GM12875 (cell line): ENCODE data around the gene MON2.

Experiments used
- H3K4me3 ChIP-seq: one replicate; pipeline ENCODE4 v1.5.1; 2011; ENCODE audit warnings: low read depth, low read length, control low read depth
- TF ChIP-seq, protein P1 (sequence below): IDR thresholded peaks from 2 replicates; pipeline ENCODE4 v1.5.1; 2011; ENCODE audit warnings: low read depth, mild to moderate bottlenecking, control low read depth, inconsistent platforms, low read length, moderate library complexity, borderline replicate concordance; ENCODE audit not compliant: insufficient read depth

The MON2 gene

DNA sequence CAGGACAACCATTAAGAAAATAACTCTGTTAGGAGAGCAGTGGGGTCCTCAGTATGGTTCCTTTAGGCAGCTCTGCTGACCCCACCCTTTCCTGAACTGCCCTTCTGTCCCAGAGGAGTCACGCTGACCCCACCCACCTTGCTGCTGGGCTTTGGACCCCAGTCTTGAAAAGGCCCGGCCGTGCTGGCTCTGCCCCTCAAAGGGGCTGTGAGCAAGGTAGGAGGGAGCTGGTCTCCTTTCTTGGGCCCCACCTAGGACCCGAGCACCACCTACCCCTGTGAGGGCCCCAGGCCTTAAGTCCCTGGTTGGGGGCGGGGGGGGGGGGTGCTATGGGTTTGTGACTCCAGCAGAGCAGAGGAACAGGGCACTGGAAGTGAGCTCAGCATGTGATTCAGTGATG lies 171.1 kb downstream of the MON2 start:
- TF ChIP-seq, protein P1, sequence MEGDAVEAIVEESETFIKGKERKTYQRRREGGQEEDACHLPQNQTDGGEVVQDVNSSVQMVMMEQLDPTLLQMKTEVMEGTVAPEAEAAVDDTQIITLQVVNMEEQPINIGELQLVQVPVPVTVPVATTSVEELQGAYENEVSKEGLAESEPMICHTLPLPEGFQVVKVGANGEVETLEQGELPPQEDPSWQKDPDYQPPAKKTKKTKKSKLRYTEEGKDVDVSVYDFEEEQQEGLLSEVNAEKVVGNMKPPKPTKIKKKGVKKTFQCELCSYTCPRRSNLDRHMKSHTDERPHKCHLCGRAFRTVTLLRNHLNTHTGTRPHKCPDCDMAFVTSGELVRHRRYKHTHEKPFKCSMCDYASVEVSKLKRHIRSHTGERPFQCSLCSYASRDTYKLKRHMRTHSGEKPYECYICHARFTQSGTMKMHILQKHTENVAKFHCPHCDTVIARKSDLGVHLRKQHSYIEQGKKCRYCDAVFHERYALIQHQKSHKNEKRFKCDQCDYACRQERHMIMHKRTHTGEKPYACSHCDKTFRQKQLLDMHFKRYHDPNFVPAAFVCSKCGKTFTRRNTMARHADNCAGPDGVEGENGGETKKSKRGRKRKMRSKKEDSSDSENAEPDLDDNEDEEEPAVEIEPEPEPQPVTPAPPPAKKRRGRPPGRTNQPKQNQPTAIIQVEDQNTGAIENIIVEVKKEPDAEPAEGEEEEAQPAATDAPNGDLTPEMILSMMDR: no peak
- H3K4me3 ChIP-seq: no peak overlapping the region

DNA sequence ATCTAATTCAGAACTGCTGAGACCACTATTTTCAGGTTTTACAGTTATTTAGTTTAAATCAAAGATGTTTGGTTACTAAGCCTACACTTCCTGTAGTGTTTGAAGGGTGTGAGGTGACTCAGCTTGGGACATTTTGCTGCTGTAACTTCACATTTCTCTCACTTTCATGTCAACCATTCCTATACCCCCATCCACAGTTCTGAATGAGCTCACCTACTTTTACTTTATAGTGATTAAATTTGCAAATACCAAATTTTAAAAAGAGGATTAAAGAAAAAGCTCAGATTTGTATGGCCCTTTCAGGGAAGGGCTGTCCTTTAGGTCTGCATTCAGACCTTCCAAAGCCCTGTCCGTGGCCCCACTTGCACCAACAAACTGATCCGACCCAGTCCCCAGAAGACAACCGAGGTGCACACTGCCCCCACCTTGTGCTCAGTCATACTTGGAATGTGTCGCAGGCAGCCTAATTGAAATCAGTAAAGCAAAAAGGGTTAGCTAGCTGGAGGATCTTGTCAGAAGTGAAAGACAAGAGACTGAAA lies 174.4 kb downstream of the MON2 start:
- no peak overlapping the region for H3K4me3 ChIP-seq
- TF ChIP-seq, protein P1: no peak

DNA sequence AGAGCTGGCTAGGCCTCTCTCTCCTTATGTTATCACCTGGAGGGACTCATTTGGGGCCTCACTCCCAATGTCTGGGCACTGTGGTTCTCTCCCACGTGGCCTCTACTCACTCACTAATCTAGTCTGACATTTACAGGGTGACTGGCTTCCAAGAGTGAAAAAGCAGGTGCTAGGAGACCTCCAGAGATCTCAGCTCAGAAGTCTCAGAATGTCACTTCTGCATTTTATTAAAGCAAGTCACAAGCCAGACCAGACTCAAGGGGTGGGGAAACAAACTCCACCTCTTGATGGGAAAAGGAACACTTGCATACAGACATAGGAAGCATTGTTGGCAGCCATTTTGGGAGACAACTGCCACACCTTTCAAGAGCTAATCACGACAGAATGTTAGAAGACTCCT lies 175.9 kb downstream of the MON2 start:
- no peak overlapping the region for H3K4me3 ChIP-seq
- TF ChIP-seq, protein P1: no peak

DNA sequence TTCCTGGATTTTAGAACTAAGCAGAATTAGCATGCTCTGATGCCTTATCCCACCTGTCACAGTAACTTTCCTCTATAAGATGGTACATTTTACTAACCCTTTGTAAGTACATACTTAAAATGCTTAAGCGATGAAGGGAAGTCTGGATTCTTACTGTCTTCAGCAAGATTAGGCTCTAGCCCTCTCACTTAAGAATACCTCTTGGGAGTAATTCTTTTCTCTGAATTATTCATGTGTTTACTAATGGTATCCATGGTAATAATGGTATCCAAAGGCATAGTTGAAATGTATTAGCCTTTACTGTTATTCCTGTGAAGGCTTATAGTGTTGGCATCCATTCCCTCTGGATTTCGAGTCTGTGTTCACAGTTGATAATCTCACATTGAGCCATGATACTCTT lies 176.9 kb downstream of the MON2 start:
- TF ChIP-seq, protein P1: no peak

DNA sequence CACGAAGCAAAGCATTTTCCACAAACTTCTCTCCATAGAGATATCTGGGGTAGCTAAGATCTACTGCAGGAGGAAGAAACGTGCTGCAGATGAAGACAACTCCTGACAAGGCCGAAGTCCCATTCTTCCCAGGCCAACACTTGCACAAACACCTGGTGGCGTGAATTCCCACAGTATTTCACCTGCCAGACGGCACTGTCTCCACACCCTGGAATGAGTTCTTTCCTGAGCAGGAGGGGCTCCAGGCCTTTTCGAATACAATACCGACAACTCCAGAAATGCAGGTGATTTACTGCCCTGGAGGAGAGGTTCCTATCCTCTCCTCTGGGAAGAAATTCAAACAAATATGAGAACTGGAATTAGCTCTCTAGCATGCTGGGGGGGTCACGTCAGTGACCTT lies 179.9 kb downstream of the MON2 start:
- no peak overlapping the region for H3K4me3 ChIP-seq
- TF ChIP-seq, protein P1: no peak

More for the DNA sequence above, 176.9 kb downstream of the MON2 start:
- no peak overlapping the region for H3K4me3 ChIP-seq

DNA sequence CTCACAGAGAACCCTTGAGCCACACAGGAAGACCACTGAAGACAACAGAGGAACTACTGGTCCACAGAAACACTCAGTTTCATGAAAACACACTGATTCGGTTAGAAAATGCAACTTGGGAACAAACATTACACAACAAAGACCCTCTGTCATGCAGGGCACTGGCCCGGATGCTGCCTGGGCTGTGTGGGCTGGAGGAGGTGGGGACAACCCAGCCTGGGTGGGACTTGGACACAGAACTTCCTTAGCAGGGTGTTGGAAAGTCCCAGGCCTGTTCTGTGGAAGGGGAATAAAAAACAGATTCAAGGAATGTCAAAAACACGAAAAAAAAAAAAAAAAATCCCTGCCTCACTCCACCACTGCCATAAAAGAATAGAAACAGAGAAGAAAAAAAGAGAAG lies 181.0 kb downstream of the MON2 start:
- TF ChIP-seq, protein P1: no peak
- H3K4me3 ChIP-seq: no peak overlapping the region

DNA sequence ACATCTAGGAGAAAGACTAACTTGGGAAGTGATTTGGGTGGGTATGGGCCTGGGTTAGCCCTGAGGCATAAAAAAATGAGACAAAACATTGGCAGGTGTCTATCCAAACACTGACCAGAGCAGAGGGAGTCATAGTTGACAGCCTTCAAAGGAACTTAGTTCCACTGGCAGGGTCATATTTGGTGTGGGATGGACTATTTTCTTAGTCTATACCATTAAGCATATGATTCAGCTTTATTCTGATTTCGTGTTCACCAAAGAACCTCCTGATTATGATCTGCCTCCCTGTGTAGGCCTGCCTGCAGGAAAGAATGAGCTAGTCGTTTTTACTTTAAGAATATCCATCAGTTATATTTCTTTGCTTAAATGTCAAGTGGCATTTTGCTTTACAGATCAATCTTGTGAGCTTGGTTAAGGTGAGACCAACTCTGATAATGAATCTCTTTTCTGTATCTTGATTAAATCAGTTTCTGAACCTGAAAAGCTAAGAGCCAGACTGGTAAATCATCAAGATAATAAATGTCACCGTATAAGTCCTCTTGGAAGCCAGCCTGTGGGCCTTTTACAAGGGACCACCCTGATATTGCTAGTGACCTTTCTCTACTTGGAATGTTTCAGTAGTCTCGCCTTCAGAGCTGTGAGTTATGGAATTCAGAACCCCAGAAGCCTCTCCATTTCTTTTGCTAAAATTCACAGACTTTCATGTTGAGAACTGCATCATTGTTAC lies 182.9 kb downstream of the MON2 start:
- H3K4me3 ChIP-seq: no peak overlapping the region
- TF ChIP-seq, protein P1: no peak
